ENCODE results near the gene WFIKKN2. TPM values are rescaled to one million over a fixed set of nuclear protein-coding genes. Genes with fewer than 3 reads are reported as not detected.

Gene WFIKKN2
- total and polyA plus RNA-seq, 10 of the 15 experiments (the other 5 are each of a cell fraction or from before 2014, with no cell fraction given), result 0.06 TPM; not detected in 9

- H3K79me2 ChIP-seq (ENCODE audit: control insufficient read depth, insufficient read depth, low read length), result no peaks in the 10 kb centered on the region
- ChIA-PET SMC1A (ENCODE audit: uncharacterized antibody, unreplicated experiment) (interaction anchor here (2.0 kb wide), 1 partner anchor 25 kb away, joined by 9 read pairs; no protein-coding TSS in a partner anchor), POLR2A (no interaction called here), CTCF (interaction anchor here (0.8 to 4.3 kb wide), 4 partner anchors 9 to 24 kb away, joined by 3 to 30 read pairs (median 6); no protein-coding TSS in a partner anchor), RAD21 (ENCODE audit: unreplicated experiment) (no interaction called here)
- intact Hi-C loops (cut with micrococcal nuclease; ENCODE audit: unreplicated experiment) (no loop called here), in situ Hi-C loops (cut with MboI) (no loop called here)
- WGBS (ENCODE audit: insufficient coverage, insufficient replicate concordance, low lambda C conversion rate, missing lambda C conversion rate), result 50% methylated on average over 7 of the region's 7 CpGs
- H3K36me3 ChIP-seq (ENCODE audit: control insufficient read depth in 2 of 2, insufficient read depth in 2 of 2, low read length in 1 of 2), result no peaks in the 10 kb centered on the region
- no TSS peak for BruUV-seq (replicated peaks)
- H3K4me3 ChIP-seq, result no peak overlapping the region
- no peaks in the 10 kb centered on the region for H4K20me1 ChIP-seq (ENCODE audit: control insufficient read depth, insufficient read depth)
- H3K4me1 ChIP-seq (ENCODE audit: control insufficient read depth, insufficient read depth, low read length), result no peaks in the 10 kb centered on the region; the same call in 1 of the 2 replicates
- no peak overlapping the region for H3K9ac ChIP-seq (ENCODE audit: control insufficient read depth, insufficient read depth, low read length)
- H3K9me3 ChIP-seq (replicated peaks; ENCODE audit: control insufficient read depth, insufficient read depth, low read length), result no peaks in the 10 kb centered on the region
- TF ChIP-seq SRF (IDR thresholded peaks at IDR 0.05; ENCODE audit: low read depth in 2 of 2, low read length in 2 of 2), result no peak
- TF ChIP-seq ATF3 (IDR thresholded peaks at IDR 0.05; ENCODE audit: borderline replicate concordance, extremely low read depth, low read depth, low read length), result no peak
- TF ChIP-seq STAT1 (conservative IDR thresholded peaks at IDR 0.05), result no peak
- no peak for TF ChIP-seq SMAD5 (IDR thresholded peaks at IDR 0.05; ENCODE audit: low read depth)
- no peak for TF ChIP-seq CTCF (IDR thresholded peaks at IDR 0.05 in 2 of 3, conservative IDR thresholded peaks at IDR 0.05 in 1 of 3; ENCODE audit: control insufficient read depth in 2 of 3, extremely low read depth in 1 of 3, insufficient read depth in 1 of 3, low read depth in 3 of 3, low read length in 3 of 3)
- no peak for TF ChIP-seq MEF2A (IDR thresholded peaks at IDR 0.05; ENCODE audit: insufficient read depth, low read depth, low read length)
- no peak for TF ChIP-seq ZSCAN29 (IDR thresholded peaks at IDR 0.05)
- no peak for TF ChIP-seq SREBF1 (IDR thresholded peaks at IDR 0.05; ENCODE audit: low read length)
- H2AFZ ChIP-seq (ENCODE audit: control insufficient read depth, low read depth, low read length), result no peak overlapping the region
- FAIRE-seq (no peak), DNase-seq (ENCODE audit: low read depth, low spot score) (no peak), ATAC-seq (no peak)
- no peak overlapping the region for H3K4me2 ChIP-seq (ENCODE audit: control insufficient read depth, insufficient read depth)
- no peak overlapping the region for H3K27ac ChIP-seq (ENCODE audit: control insufficient read depth, insufficient read depth)
- H3K27me3 ChIP-seq (replicated peaks in 1 of 2; ENCODE audit: control insufficient read depth in 2 of 2, insufficient read depth in 2 of 2, low read length in 1 of 2), result no peaks in the 10 kb centered on the region; a peak in 1 of 4 replicates
These were observed 17.5 kb upstream of the WFIKKN2 start for GRCh38 chr17:50817838-50818237.

All from GM12878 (cell line).